Transverse colon (tissue), 4 donors: ENCODE measurements around the gene SOX18.

Experiments
- CTCF ChIP-seq, 5 experiments: fragments of 200-600 bp in 3 of 5; fragments of 450-650 bp in 2 of 5; sonication (generic) in 3 of 5; IDR thresholded peaks; 1 replicate in 2 of 5; 2 replicates in 3 of 5; pipeline ENCODE4 v1.5.1; 2016 to 2017; ENCODE audit warnings: antibody characterized with exemption in 5 of 5, inconsistent platforms in 3 of 5, mild to moderate bottlenecking in 2 of 5, moderate library complexity in 1 of 5
- EP300 ChIP-seq: sonication (generic); formaldehyde crosslinking; IDR thresholded peaks from one replicate; pipeline ENCODE4 v1.6.1; 2017; ENCODE audit warnings: antibody characterized with exemption, low read depth
- POLR2A ChIP-seq: fragments of 450-650 bp; IDR thresholded peaks from one replicate; pipeline ENCODE4 v1.6.1; 2016; ENCODE audit warnings: antibody characterized with exemption, mild to moderate bottlenecking, moderate library complexity
- POLR2AphosphoS5 ChIP-seq, 3 donors: sonication (generic); formaldehyde crosslinking; IDR thresholded peaks; one replicate each; pipeline ENCODE4 v1.6.1; 2016; ENCODE audit warnings: antibody characterized with exemption in 3 of 3

GRCh38 chr20:64092258-64093012, 43.0 kb upstream of the SOX18 start:
- TF ChIP-seq CTCF (IDR thresholded peaks at IDR 0.05), result no peak
- no peak for TF ChIP-seq POLR2A
- no peak for TF ChIP-seq POLR2AphosphoS5 (IDR thresholded peaks at IDR 0.05)
- no peak for TF ChIP-seq EP300
